OCI-LY7 (cell line): Measurements from ENCODE around the gene ACSL6.

Experiments
- CTCF ChIP-seq: fragments of 200-600 bp; sonication (generic); conservative IDR thresholded peaks from 2 replicates; pipeline ENCODE4 v1.5.1; 2014; ENCODE audit warnings: mild to moderate bottlenecking, antibody characterized with exemption, low read length, moderate library complexity, mixed read lengths
- EZH2phosphoT487 ChIP-seq: fragments of 200-600 bp; sonication (generic); IDR thresholded peaks from 2 replicates; pipeline ENCODE4 v1.6.1; 2018; ENCODE audit warnings: low read depth, borderline replicate concordance, mild to moderate bottlenecking, mixed run types, antibody characterized with exemption, low read length, moderate library complexity, mixed read lengths

GRCh38 chr5:131926168-131926567 lies 85.3 kb downstream of the ACSL6 start:
- TF ChIP-seq CTCF (no peak), EZH2phosphoT487 (no peak)
